ENCODE measurements around the gene IVL. TPM values are rescaled to one million over a fixed set of nuclear protein-coding genes. Genes with fewer than 3 reads are reported as not detected.

Gene IVL
- total RNA-seq, 4 donors from 2014 or later, result not detected

DNA sequence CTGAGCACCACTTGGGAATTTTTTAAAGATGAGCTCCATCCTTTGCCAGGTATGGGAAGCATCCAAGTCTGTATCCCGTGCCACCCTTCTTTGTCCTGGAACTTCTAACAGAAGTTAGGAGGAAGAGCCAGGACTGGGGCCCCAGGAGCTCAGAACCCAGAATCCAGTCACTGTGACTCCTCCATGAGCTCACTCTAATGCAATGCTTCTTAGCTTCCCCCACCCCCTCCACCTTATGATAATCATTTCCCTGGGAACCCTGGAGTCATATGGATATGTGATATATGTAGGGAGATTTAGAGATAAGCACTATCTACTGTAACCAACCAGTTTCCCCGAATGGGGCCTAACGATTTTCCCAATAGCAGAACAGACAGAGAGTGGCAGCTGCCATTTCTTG lies 37.9 kb downstream of the IVL start:
- no peaks in the 10 kb centered on the region for H3K36me3 ChIP-seq
- TF ChIP-seq EP300 (IDR thresholded peaks at IDR 0.05) (no peak), POLR2A (IDR thresholded peaks at IDR 0.05) (no peak)
- TF ChIP-seq, protein P1, sequence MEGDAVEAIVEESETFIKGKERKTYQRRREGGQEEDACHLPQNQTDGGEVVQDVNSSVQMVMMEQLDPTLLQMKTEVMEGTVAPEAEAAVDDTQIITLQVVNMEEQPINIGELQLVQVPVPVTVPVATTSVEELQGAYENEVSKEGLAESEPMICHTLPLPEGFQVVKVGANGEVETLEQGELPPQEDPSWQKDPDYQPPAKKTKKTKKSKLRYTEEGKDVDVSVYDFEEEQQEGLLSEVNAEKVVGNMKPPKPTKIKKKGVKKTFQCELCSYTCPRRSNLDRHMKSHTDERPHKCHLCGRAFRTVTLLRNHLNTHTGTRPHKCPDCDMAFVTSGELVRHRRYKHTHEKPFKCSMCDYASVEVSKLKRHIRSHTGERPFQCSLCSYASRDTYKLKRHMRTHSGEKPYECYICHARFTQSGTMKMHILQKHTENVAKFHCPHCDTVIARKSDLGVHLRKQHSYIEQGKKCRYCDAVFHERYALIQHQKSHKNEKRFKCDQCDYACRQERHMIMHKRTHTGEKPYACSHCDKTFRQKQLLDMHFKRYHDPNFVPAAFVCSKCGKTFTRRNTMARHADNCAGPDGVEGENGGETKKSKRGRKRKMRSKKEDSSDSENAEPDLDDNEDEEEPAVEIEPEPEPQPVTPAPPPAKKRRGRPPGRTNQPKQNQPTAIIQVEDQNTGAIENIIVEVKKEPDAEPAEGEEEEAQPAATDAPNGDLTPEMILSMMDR (IDR thresholded peaks at IDR 0.05), result no peak
- WGBS, 2 donors, result 66 to 83% methylated on average over 3 of the region's 3 CpGs
- H3K4me1 ChIP-seq, result no peaks in the 10 kb centered on the region
- H3K4me3 ChIP-seq, result no peak overlapping the region
- no peak overlapping the region for H3K27ac ChIP-seq
- no peak for DNase-seq (ENCODE audit: low spot score in 2 of 2)
- no peaks in the 10 kb centered on the region for H3K9me3 ChIP-seq
- no peaks in the 10 kb centered on the region for H3K27me3 ChIP-seq

DNA sequence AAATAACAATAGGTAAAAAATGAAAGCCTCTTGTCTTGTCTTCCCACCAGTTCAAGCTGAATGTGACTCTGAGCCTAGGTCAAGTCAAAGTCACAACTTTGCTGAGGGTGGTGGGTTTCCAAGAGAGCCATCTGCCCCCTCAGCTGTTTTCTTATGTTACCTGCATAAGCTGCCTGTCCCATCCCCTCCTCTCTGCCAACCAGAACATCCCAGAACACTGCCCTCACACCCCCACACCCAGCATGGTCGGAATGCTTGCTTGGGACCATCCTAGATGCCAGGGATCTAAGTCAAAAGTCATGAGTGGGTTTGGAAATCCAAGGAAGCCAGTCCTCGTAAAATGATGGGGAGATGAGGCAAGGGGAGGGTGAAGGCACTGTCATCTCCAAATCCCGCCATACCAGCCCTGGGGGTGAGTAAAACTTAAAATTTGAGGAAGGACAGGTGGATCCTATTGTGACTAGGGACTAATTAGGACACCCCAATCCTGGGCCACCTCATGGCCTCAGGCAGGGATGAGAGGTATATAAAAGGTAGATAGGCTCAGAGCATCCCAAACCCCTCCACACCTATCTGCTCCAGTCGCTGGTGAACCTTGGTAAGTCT lies 38.4 kb downstream of the IVL start, which contains the start of gene SPRR5:
SPRR5 (plus strand) TSS at position 556 of the 606 bp plus-strand sequence. CDS start 1,349 bp downstream, outside the sequence.
- Histone ChIP-seq H3K27me3 (no peaks in the 10 kb centered on the region), H3K36me3 (no peaks in the 10 kb centered on the region), H3K27ac (no peak within 1 kb of the TSS), H3K9me3 (no peaks in the 10 kb centered on the region), H3K4me1 (no peaks in the 10 kb centered on the region), H3K4me3 (no peak within 1 kb of the TSS)
- DNase-seq (ENCODE audit: low spot score in 2 of 2), result no peak
- TF ChIP-seq POLR2A (IDR thresholded peaks at IDR 0.05), result no peak
- no peak for TF ChIP-seq EP300 (IDR thresholded peaks at IDR 0.05)
- TF ChIP-seq, protein P1 (IDR thresholded peaks at IDR 0.05), result no peak
- WGBS, 2 donors, result 70 to 75% methylated on average over 4 of the region's 4 CpGs

DNA sequence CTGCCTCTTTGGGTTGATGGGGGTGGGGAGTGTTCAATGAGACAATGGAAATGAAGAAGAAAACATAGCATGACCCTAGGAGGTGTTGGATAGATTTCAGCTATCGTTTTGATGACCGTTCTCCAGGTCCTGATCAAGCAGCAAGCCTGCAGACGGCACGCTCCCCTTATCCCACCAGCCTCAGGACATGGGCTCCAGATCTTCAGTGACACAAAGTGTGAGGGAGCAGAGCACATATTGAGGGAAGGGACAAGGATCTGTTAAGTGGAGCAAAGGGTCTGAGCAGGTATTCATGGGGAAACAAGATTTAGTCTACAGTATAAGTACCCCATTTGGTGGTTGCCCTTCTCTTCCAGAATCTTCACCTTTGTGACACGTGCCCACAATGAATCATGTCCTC lies 43.4 kb downstream of the IVL start:
- no peaks in the 10 kb centered on the region for H3K4me1 ChIP-seq
- H3K4me3 ChIP-seq, result no peak overlapping the region
- H3K27ac ChIP-seq, result no peak overlapping the region
- TF ChIP-seq EP300 (IDR thresholded peaks at IDR 0.05) (no peak), POLR2A (IDR thresholded peaks at IDR 0.05) (no peak)
- TF ChIP-seq, protein P1 (IDR thresholded peaks at IDR 0.05), result no peak
- 76 to 87% methylated on average over 5 of the region's 5 CpGs for WGBS, 2 donors
- no peak for DNase-seq (ENCODE audit: low spot score in 2 of 2)
- no peaks in the 10 kb centered on the region for H3K27me3 ChIP-seq
- H3K36me3 ChIP-seq, result no peaks in the 10 kb centered on the region
- H3K9me3 ChIP-seq, result peaks cover 0 to 4% (median 0%) of the 10 kb centered on the region in 4 donors

DNA sequence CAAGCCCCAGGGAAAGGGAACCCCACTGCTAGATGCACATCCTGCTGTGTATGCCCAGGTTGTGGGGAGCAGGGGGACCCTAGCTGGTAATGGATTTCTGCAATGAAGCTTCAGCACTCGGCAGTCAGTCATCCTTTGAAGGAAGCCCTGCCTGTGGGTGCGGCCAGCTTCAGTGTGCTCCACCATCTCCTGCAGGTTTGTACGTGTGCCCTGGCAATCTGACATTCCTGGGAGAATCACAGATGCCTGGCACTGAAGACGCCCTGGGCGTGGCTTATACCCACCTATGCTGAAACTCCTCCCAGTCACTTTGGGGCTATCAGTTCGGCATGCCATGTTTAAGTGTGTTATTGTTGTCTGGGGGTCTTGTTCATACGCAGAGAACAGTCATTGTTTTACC lies 45.4 kb downstream of the IVL start:
- TF ChIP-seq, protein P1 (IDR thresholded peaks at IDR 0.05), result no peak
- TF ChIP-seq EP300 (IDR thresholded peaks at IDR 0.05), result no peak
- TF ChIP-seq POLR2A (IDR thresholded peaks at IDR 0.05), result no peak
- Histone ChIP-seq H3K36me3 (no peaks in the 10 kb centered on the region), H3K27me3 (no peaks in the 10 kb centered on the region), H3K4me3 (no peak overlapping the region), H3K4me1 (no peaks in the 10 kb centered on the region), H3K27ac (no peak overlapping the region), H3K9me3 (peaks cover 0 to 4% (median 0%) of the 10 kb centered on the region in 4 donors)
- 68 to 79% methylated on average over 7 of the region's 7 CpGs for WGBS, 2 donors
- DNase-seq (ENCODE audit: low spot score in 2 of 2), result no peak

DNA sequence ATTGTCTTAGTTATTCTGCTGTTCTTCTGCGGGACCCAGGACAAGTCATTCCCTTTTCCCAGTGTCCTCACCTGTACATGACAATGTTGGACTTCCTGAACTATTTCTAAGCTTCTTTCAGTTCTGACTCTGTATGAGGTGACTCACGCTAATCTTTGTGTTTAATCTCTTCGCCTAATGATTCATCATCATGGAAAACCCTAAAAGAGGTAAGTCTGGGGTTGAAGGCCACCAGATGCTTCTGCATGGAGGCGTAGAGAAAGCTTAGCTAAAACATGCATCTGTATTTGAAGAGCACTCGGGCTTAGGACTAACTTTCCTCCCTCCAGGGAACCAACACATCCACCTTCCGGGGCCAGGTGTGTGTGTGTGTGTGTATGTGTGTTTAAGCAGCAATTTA lies 46.1 kb downstream of the IVL start:
- TF ChIP-seq POLR2A (IDR thresholded peaks at IDR 0.05) (no peak), EP300 (IDR thresholded peaks at IDR 0.05) (no peak)
- TF ChIP-seq, protein P1 (IDR thresholded peaks at IDR 0.05), result no peak
- Histone ChIP-seq H3K36me3 (no peaks in the 10 kb centered on the region), H3K4me3 (no peak overlapping the region), H3K27me3 (no peaks in the 10 kb centered on the region), H3K9me3 (peaks cover 0 to 4% (median 0%) of the 10 kb centered on the region in 4 donors), H3K27ac (no peak overlapping the region), H3K4me1 (no peaks in the 10 kb centered on the region)
- 74 to 82% methylated on average over 6 of the region's 6 CpGs for WGBS, 2 donors
- DNase-seq (ENCODE audit: low spot score in 2 of 2), result no peak

All from tibial nerve (tissue), 4 donors.